Stimulated activated CD8-positive, alpha-beta memory T cell treated with anti-CD3 and anti-CD28 coated beads, Interleukin-12 subunit alpha, Interleukin-12 subunit beta, amount 100 ng/mL, for 24 hours (primary cell): ENCODE results near the gene TRABD2A.
"Not testable (repeated sequence)": the region's sequence is repeated elsewhere in the genome, so short reads cannot be mapped to it uniquely, and the experiment has no call there.

Source experiments
- DNase-seq: peaks from one replicate; pipeline ENCODE4 v3.0.0-alpha.2; 2020; ENCODE audit errors: extremely low read depth

TRABD2A gene, protein sequence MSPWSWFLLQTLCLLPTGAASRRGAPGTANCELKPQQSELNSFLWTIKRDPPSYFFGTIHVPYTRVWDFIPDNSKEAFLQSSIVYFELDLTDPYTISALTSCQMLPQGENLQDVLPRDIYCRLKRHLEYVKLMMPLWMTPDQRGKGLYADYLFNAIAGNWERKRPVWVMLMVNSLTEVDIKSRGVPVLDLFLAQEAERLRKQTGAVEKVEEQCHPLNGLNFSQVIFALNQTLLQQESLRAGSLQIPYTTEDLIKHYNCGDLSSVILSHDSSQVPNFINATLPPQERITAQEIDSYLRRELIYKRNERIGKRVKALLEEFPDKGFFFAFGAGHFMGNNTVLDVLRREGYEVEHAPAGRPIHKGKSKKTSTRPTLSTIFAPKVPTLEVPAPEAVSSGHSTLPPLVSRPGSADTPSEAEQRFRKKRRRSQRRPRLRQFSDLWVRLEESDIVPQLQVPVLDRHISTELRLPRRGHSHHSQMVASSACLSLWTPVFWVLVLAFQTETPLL

DNA sequence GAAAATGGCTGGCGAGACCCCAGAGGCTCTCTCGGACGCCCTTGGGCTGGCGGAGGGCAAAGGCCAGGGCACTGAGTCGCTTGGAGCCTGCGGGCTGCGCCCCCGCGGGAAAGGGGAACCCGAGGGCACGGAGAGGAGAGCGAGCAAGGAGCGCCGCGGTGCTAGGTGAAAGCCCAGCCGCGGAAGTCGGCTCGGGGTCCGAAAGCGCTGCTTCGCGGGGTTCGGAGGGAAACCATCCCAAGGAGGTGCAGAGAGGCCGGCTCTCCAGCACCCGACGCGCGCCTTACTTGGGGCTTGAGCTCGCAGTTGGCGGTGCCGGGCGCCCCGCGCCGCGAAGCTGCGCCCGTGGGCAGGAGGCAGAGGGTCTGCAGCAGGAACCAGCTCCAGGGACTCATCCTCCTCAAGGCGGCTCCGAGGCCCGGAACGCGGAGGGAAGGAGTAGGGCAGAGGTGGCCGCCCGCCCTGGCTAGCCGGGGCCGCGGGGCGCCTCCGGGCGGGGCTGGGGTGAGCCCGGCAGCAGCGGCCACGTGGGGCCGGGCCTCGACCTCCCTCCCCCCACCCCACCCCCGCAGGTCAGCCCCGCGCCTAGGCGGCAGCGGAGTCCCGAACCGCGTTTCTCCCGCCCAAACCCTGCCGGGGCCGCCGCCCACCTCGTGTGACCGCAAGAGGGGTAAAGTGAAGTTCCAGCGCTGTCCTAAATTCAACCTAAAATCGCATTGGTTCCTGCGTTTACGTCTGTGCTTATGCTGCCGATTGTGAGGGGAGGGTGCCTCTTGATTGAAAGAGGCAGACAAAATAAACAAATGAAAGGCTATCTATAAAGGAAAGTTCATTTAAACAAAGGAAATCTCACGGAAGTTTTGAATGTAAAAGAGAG lies at the start of gene TRABD2A:
Gene TRABD2A (minus strand): TSS at position 440 of the 877 bp plus-strand sequence. CDS start 45 bp downstream, at position 395.
- DNase-seq, result no peak

DNA sequence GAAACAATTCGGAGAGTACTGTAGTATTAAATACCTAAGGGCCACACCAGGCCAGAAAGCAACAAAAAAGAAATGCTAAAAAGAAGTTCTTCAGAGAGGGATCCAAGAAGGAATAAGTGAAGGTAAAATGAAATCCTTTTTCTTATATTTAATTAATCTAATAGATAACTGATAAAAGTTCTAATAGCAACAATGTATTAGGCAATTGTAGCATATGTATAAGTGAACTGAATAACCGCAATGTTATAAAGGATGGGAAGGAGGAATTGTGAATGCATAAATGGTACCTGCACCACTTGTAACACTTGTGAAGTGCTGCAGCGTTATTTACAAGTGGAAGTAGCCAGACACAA lies 46.4 kb upstream of the TRABD2A start:
- DNase-seq, result no peak

DNA sequence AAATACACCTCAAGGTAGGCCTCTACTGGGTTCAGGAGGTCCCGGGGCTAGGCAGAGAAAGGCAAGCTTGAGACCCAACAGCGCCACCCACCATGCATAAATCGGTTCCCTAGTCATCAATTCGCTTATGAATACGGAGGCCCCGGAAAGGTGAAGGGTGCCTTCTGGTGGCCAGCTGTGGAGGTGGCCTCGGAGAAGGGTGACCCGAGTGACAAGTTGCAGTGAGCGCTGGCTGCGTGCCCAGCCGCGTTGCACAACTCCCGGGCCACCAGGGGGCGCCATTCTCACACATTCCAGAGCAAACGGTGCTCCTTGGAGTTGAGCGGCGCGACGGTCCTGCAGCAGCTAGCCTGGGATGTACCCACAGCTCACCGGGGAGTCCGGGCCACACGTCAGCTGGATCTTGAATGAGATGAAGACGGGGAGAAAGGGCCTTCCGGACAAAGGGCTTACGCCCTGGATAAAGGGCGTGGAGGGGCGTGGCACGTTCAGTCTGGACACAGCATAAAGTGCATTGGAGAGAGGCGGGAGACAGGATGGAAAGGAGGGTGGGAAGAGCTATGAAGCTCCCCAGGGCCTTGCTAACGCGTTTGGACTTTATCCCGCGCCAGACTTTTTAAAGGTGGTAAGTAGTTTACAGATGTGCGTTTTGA lies 45.0 kb upstream of the TRABD2A start:
- peak; percentile 95 for DNase-seq

DNA sequence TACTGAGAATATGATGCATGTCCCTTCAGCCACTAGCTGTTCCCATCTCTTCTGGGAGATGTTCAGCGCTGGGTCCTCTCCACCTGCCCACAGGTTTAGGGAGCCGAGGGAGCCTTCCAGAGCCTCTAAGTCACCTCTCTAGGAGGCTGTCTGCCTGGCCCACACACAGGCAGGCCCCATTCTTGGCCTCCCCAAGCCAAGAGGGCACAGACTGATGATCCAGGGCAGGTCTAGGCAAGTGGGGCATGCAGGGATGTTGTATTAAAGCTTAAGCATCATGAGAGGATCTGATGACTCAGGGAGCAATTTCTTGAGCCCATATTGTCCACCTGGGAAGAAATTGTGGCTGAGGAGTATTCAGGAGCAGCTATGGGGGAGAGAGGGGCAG lies 44.4 kb upstream of the TRABD2A start:
- DNase-seq, result no peak

DNA sequence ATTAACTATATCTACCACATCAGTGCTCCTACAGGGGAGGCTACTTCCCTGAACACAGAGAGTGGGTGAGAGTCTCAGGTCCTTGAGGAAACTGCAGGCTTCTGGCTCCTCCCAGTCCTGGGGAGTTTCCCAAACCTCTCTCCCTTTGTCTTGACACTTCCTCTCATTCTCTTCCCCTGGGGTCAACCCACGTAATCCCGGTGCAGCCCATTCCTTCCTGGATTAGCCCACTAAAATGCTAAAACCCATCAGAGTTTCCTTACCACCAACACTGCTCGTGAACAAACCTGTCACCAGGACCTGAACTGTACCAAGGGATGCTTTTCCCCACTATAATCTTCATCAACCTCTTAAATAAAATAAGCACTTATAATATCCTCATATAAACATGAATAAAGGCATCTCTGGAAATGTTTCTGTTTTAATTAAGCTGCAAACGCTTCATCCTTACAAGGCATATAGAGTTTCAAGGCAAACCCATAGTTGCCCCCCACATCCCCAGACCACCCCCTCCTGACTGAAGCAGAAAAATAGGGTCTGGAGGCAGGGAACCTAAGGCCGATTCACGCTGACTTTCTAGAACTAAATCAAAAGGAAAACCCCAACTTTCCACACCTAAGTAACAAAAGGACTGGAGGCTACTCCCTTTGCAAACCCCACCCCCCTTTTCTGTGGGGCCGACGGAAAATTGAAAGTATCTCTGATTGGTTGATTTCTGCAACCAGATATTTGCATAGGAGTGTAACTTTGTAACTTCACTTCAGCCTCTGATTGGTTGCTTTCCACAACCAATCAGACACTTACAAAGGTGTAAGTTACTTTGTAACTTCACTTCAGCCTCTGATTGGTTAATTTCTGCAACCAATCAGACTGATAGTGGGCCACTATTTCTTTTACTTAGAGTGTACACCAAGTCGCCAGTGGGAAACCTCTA lies 43.6 kb upstream of the TRABD2A start:
- no peak for DNase-seq

DNA sequence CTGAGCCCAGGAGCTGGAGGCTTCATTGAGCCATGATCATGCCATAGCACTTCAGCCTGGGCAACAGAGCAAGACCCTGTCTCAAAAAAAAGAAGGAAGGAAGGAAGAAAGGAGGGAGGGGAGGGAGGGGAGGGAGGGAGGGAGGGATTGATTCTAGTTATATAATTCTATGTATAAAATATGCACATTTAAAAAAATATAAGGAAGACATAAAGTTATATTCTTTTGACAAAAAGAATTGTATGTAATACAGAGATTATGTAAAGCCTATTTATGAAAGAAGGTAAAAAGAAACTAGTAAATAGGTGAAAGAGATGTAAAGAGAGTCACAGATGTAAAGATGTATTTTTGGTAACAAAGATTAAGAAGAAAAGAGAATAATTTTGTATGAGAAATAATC lies 42.1 kb upstream of the TRABD2A start:
- DNase-seq, result no peak

DNA sequence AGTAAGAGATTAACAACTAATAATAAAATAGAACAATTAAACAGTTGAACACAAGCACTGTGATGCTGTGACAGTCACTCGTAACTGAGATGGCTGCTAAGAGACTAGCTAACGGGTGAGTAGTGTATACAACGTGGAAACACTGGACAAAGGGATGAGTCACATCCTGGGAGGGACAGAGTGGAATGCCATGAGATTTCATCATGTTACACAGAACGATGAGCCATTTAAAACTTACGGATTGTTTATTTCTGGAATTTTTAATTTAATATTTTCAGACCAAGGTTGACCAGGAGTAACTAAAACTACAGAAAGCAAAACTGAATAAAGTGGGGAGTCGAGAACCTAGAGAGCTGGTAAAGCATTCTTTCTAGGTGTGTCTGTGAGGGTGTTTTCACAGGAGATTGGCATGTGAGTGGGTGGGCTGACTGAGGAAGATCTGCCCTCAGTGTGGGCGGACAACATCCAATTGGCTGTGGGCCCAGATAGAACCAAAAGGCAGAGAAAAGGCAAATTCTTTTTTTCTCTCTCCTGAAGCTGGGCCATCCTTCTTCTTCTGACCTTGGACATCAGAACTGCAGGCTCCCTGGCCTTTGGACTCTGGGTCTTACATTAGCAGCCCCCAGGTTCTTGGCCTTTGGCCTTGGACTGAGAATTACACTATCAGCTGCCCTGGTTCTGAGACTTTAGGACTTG lies 39.1 kb upstream of the TRABD2A start:
- DNase-seq, result no peak

DNA sequence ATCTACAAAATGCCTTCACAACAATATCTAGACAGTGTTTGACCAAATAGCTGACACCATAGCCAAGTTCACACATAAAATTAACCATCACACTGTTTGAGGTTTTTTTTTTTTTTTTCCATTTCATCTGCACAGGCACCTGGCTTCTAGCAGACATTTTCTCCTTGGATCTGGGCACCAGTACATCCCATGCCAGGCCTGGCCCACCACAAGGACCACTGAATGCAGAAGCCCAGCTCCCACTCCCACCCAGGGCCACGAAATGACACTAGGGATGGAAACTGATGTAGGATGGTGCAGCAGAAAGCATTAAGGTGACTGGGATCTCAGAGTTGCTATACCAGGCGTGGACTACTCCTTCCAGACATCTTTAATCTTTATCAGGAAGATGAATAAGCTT lies 37.5 kb upstream of the TRABD2A start:
- DNase-seq, result no peak

DNA sequence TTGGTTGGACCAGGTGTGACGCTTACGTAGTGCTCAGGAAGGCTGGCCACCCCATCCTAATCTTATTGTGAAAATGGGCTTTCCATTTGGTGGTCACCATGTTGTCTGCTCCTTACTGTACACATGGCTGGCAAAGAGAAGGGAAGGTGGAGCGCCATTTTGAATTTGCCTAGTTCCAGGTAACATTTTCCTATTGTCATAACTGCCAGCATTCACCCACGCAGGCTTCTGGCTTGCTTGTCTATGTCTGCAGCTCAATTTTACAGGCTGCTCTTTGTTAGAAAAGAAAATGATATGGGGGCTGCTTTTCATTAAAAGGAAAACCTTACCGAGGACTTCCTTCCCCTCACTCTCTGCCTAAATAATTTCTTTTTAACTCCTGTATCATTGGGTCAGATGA lies 36.9 kb upstream of the TRABD2A start:
- DNase-seq, result not testable (repeated sequence)

DNA sequence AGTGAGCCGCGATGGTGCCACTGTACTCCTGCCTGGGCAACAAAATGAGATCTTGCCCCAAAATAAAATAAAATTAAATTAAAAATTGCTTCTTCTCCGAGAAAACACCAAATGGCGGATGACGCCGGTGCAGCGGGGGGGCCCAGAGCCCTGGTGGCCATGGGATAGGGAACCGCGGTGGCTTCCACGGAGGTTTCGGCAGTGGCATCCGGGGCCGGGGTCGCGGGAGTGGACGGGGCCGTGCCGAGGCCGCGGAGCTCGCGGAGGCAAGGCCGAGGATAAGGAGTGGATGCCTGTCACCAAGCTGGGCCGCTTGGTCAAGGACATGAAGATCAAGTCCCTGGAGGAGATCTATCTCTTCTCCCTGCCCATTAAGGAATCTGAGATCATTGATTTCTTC lies 34.8 kb upstream of the TRABD2A start:
- DNase-seq, result not testable (repeated sequence)

DNA sequence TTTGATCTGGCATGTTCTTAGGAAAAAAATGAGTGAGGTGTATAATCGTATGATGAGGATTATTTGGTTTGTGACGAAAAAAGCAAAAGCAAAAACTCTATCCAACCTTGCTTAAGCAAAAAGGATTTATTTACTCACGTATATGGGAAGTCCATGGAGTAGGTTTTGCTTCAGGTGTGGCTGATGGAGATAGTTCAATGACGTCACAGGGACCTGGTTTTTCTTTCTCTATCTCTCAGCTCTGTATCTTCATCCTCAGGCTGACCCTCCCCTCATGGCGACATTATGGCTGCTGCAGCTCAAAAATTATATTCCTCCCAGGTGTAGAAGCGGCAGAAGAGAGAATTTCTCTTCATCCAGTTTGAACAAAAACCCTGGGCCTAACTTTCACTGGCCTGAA lies 33.5 kb upstream of the TRABD2A start:
- no peak for DNase-seq

DNA sequence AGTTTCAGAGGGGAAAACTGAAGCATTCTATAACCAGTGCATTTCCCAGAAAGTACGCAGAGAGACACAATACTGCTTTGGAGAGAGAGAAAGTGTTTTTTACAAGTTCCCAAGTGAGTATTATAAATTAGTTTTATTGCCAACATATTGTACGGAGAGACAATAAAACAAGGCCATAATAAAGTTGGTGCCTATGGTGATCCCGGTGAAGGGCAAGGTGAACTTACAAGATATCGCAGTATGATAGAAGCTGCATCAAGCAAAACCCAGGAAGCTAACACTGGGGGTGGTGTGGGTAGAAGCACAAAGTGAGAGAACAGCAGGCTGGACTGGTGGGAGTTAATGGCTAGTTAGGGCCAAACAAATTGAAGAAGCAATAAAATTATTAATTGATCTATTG lies 32.1 kb upstream of the TRABD2A start:
- no peak for DNase-seq

DNA sequence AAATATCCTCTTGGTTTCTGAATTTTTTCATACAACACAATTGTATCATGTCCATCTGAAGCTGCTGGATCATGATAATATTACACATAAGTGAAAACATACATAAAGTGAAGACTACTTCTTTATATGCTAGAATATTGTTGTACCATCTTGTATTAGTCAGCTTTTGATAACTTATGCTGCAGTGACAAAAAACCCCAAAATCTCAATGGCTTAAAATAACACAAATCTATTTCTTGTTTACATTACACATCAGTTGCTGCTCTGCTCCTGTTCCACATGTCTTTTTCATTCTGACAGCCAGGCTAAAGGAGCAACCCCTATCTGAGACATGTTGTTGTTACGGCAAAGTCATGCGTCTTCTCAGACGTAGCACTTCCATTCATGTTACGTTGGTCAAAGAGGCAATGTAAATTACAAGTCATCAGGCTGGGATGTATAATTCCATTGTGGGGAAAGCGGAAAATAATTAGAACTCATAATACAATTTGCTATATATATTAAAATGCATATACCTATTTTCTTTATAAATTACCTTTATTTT lies 30.3 kb upstream of the TRABD2A start:
- no peak for DNase-seq

DNA sequence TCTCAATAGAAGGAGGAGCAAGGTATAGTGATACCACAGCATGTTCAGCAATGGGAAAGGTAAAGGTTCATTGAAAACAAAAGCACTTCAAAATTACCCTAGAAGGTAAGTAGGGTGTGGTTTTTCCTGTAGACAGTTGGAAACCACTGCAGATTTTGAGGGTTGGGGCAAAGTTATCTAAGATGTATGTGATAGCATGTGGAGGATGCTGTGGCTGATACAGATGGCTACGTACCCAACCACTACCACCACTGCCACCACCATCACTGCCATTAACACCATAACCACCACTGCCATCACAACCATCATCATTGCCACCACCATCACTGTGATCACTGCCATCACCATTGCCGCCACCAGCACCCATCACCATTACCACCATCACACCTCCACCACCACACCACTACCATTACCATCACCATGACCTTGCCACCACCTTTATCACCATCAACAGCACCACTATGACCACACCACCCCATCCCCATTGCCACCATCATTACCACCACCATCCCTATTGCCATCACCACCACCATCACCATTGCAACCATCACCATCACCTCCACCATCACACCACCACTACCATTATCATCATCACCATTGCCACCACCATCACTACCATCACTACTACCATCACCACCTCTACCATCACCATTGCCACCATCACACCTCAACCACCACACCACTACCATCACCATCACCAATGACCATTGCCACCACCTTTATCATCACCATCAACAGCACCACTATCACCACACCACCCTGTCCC lies 28.2 kb upstream of the TRABD2A start:
- DNase-seq, result no peak

DNA sequence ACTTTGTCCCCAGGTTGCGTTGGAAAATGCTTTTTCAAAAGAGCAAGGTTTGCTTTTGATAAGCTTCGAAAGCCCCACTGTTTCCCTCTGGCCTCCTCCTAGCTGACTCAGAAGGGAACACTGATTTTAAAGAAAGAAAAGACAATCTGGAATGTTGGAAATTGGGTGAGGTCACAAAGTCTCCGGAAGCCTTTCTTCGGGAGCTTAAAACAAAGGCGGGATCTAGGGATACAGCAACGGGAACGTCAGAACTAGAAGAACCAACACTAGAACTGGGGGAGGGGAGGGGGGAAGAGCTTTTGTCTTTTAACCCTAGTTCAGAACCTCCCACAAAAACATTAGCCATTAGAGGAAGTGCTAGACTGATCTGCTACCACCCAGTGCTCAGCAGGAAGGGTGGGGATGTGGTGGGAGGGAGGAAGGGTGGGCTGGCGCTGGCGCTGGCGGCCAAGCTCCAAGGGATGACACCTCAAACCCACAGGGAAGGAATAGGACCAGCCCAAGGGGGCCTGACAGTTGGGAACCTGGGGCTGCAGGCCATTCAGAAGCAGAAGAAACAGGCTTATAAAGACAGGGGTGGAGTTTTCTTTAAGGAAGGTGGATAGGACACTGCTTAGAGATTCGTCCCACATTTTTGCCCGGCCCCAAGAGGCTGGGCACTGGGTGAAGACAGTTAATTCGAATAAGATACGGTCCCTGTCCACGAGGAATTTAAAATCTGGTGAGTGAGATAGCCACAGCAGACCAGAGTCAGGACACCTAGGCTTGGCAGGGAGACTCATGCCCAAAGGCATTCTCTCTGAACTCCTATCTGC lies 26.2 kb upstream of the TRABD2A start:
- DNase-seq, result no peak

DNA sequence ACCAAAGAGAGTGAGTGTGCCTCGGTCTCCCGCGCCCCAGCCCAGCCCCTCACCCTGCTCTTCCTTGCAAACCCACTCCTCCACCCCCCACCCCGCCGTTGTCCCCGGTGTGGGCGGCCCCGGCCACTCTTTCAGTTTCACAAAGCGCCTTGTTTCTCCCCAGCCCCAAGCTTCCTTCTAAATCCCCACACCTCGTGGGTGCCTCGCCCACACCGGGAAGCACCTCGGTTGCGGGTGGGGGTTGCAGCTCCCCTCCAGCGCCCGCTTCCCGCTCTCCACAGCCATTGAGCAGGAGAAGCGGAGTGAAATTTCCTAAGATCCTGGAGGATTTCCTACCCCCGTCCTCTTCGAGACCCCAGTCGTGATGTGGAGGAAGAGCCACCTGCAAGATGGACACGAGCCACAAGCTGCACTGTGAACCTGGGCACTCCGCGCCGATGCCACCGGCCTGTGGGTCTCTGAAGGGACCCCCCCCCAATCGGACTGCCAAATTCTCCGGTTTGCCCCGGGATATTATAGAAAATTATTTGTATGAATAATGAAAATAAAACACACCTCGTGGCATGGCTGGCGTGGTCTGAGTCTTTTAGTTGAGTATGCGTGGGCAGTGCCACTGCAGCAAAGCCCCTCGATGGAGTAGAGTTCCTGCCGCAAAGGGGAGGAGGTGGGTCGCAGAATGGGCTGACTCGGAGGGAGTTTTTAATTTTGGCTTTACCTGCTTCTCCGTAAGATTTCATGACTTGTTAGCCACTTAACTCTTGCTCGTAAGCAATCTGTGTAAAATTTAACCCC lies 25.4 kb upstream of the TRABD2A start:
- DNase-seq, result no peak

DNA sequence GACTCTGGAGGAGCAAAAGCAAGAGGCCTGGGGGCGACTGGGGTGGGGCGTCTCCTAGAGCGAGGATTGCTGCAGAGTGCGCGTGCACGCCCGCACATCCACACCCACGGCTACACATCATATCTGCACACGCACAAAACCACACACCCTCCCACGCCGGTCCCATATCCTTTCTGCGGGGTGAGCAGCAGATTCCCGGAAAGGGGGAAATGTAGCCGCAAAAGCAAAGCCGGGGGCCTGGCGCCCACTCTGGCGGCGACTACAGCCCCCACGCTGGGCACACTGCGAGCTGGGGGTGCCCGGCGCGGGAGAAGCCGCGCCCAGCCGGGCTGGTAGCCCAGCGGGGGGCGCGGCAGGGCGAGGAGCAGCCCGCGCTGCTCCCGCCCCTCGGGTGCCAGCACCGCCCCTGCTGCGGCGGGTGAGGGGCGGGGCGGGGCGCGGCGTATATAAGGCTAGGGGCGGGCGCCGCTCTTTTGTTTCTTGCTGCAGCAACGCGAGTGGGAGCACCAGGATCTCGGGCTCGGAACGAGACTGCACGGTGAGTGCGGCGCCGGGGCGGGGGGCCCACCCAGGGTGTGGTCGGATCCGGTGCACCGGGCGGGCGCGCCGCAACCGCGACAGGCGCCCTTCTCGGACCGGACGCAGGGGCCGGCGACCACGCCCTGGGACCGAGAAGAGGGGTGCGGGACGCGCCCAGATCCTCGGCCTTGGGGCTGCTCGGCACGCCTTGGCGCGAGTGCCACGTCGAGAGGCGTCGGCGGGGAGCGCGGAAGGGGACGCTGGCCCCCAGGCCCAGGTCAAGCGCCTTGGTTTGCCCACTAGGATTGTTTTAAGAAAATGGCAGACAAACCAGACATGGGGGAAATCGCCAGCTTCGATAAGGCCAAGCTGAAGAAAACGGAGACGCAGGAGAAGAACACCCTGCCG lies 24.6 kb upstream of the TRABD2A start, which contains the start of gene TMSB10:
Gene TMSB10 (plus strand): TSS at position 476 of the 927 bp plus-strand sequence.
- DNase-seq, result no peak
